ENCODE results near the gene METTL26. TPM values are rescaled to one million over a fixed set of nuclear protein-coding genes. Genes with fewer than 3 reads are reported as not detected.

Gene METTL26
- total and polyA plus RNA-seq, 9 of the 15 experiments (the other 6 are each of a cell fraction or from before 2014, with no cell fraction given) = 7.3 to 262 (median 80.9) TPM

GRCh38 chr16:674968-675883 lies 39.1 kb upstream of the METTL26 start, which contains the start of gene RHBDL1 (continued):
- TF ChIP-seq RERE (CRISPR knock-in tag; IDR thresholded peaks at IDR 0.05; ENCODE audit: borderline replicate concordance) (no peak), HBP1 (CRISPR knock-in tag; IDR thresholded peaks at IDR 0.05) (0 out of 2 replicates have a peak, but pooled peaks have one; percentile 45), ZNF592 (IDR thresholded peaks at IDR 0.05) (peak; percentile 15; the same call in 1 of the 2 replicates), ZBTB17 (CRISPR knock-in tag; IDR thresholded peaks at IDR 0.05) (0 out of 2 replicates have a peak, but pooled peaks have one; percentile 53), MITF (IDR thresholded peaks at IDR 0.05) (no peak; the same call in 1 of the 2 replicates), UBTF (IDR thresholded peaks at IDR 0.05; ENCODE audit: borderline replicate concordance in 1 of 2, low read depth in 2 of 2, low read length in 2 of 2) (peak in 1 of 2 experiments; percentile 61; a peak in 1 of 4 replicates)
